Measurements from ENCODE around the gene KCNQ1. TPM values are rescaled to one million over a fixed set of nuclear protein-coding genes. Genes with fewer than 3 reads are reported as not detected.

The KCNQ1 gene
- total and polyA plus RNA-seq, 7 donors = 0.48 to 3.1 (median 1.1) TPM

DNA sequence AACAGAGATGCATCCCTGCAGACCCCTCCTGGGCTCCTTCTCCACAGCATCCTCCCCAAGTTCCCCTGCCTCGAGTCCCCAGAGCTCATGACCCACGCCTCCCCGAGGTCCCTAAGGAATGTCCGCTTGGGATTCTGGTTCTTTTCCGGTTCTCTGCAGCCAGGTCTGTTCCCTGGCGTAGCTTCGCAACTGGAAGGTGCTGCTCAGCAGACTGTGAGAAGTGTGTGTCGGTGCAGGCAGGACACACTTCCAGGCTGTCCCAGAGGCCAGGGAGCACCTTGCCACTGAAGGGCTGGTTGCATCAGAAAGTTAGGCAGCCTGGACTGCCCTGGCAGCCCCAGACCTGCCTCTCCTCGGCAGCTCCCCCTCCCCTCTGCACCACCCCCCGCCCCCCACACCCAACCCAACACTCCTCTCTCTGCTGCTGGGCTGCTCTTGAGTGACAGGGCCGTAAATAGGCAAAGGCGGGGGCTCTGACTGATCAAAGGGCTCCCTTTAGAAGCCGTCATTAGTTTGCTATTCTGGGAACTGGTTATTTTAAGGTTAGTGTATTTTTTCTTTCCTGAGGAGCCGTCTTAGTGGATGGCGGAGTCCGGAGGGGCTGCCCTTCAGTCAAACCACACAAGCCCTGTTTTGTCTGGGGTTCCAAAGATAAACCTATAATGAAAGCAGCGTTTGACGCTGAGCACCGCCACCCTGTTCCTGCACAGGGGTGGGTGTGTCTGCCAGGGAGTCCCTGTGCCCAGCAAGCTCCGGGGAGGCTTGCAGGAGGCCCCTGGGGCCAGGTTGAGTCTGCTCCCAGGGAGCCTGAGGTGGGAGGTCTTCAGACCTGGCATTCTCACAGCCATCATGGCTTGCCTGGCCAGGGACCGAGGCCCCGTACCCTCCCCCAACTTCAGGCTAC lies 343.6 kb downstream of the KCNQ1 start:
- no peak for ATAC-seq
- intact Hi-C loops (cut with DNase I) = no loop called here

DNA sequence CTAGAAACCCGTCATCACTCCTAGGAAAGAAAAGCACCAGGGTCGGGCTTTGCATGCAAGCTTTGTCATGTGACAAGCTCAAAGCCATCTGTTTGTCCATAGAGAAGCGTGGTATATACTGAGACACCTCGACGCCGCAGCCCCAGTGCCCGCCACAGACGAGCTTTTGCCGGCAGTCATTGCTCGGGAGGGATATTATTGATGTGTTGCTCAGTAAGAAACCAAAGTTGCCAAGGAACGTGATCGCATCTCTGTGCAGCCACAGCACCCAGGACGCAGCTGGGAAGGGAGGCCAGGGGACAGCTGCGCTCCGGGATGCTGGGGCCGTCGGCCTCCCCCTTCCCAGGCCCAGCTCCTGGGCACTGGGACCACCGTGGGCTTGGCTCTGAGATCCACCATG lies 344.5 kb downstream of the KCNQ1 start:
- Histone ChIP-seq H3K4me1 (no peaks in the 10 kb centered on the region), H3K27me3 (ENCODE audit: insufficient read depth in 3 of 3, low read length in 2 of 3) (peaks cover 0 to 24% (median 0%) of the 10 kb centered on the region in 3 donors), H3K9me3 (no peaks in the 10 kb centered on the region), H3K36me3 (ENCODE audit: insufficient read depth in 1 of 2, low read depth in 1 of 2) (no peaks in the 10 kb centered on the region), H3K27ac (no peak overlapping the region), H3K4me3 (no peak overlapping the region)
- no peak for ATAC-seq
- peak in 1 of 2 donors; percentile 39 for DNase-seq
- TF ChIP-seq, protein P1, sequence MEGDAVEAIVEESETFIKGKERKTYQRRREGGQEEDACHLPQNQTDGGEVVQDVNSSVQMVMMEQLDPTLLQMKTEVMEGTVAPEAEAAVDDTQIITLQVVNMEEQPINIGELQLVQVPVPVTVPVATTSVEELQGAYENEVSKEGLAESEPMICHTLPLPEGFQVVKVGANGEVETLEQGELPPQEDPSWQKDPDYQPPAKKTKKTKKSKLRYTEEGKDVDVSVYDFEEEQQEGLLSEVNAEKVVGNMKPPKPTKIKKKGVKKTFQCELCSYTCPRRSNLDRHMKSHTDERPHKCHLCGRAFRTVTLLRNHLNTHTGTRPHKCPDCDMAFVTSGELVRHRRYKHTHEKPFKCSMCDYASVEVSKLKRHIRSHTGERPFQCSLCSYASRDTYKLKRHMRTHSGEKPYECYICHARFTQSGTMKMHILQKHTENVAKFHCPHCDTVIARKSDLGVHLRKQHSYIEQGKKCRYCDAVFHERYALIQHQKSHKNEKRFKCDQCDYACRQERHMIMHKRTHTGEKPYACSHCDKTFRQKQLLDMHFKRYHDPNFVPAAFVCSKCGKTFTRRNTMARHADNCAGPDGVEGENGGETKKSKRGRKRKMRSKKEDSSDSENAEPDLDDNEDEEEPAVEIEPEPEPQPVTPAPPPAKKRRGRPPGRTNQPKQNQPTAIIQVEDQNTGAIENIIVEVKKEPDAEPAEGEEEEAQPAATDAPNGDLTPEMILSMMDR (IDR thresholded peaks at IDR 0.05) = no peak
- intact Hi-C loops (cut with DNase I) = no loop called here
- 71 to 77% (median 76%) methylated on average over 18 of the region's 18 CpGs for WGBS, 3 donors

More for the DNA sequence above, 343.6 kb downstream of the KCNQ1 start:
- peaks cover 0 to 24% (median 0%) of the 10 kb centered on the region in 3 donors for H3K27me3 ChIP-seq (ENCODE audit: insufficient read depth in 3 of 3, low read length in 2 of 3)
- TF ChIP-seq, protein P1 (IDR thresholded peaks at IDR 0.05) = no peak
- no peaks in the 10 kb centered on the region for H3K36me3 ChIP-seq (ENCODE audit: insufficient read depth in 1 of 2, low read depth in 1 of 2)
- peak; percentile 8 to 33 for DNase-seq
- H3K4me3 ChIP-seq = no peak overlapping the region
- H3K9me3 ChIP-seq = no peaks in the 10 kb centered on the region
- H3K4me1 ChIP-seq = no peaks in the 10 kb centered on the region
- no peak overlapping the region for H3K27ac ChIP-seq
- 71 to 76% (median 73%) methylated on average over 21 to 22 of the region's 22 CpGs for WGBS, 3 donors

- Histone ChIP-seq H3K27ac (no peak overlapping the region), H3K4me3 (no peak overlapping the region), H3K27me3 (ENCODE audit: insufficient read depth in 3 of 3, low read length in 2 of 3) (peaks cover 0 to 24% (median 0%) of the 10 kb centered on the region in 3 donors), H3K9me3 (no peaks in the 10 kb centered on the region), H3K4me1 (no peaks in the 10 kb centered on the region), H3K36me3 (ENCODE audit: insufficient read depth in 1 of 2, low read depth in 1 of 2) (no peaks in the 10 kb centered on the region)
- no peak for ATAC-seq
- peak in 1 of 2 donors; percentile 36 for DNase-seq
- intact Hi-C loops (cut with DNase I) = no loop called here
- WGBS, 3 donors = 77 to 91% (median 82%) methylated on average over 6 of the region's 6 CpGs
- TF ChIP-seq, protein P1 (IDR thresholded peaks at IDR 0.05) = no peak
Measured at GRCh38 chr11:2789791-2790567, 345.2 kb downstream of the KCNQ1 start.

- H3K4me3 ChIP-seq = no peak overlapping the region
- peaks cover 0 to 24% (median 0%) of the 10 kb centered on the region in 3 donors for H3K27me3 ChIP-seq (ENCODE audit: insufficient read depth in 3 of 3, low read length in 2 of 3)
- DNase-seq (peak; percentile 7 to 36), ATAC-seq (no peak)
- no peaks in the 10 kb centered on the region for H3K4me1 ChIP-seq
- 93 to 96% (median 94%) methylated on average over 14 of the region's 14 CpGs for WGBS, 3 donors
- TF ChIP-seq, protein P1 (IDR thresholded peaks at IDR 0.05) = no peak
- H3K9me3 ChIP-seq = no peaks in the 10 kb centered on the region
- intact Hi-C loops (cut with DNase I) = no loop called here
- no peaks in the 10 kb centered on the region for H3K36me3 ChIP-seq (ENCODE audit: insufficient read depth in 1 of 2, low read depth in 1 of 2)
- H3K27ac ChIP-seq = no peak overlapping the region
Measured at GRCh38 chr11:2790568-2790921, 345.7 kb downstream of the KCNQ1 start.

Measured in psoas muscle (tissue), 8 donors.